CD14-positive monocyte (primary cell): Measurements from ENCODE around the gene TMPRSS2. TPM values are rescaled to one million over a fixed set of nuclear protein-coding genes. Genes with fewer than 3 reads are reported as not detected.

Experiments
- DNase-seq, 3 donors: peaks; one replicate each; pipeline ENCODE4 v3.0.0-alpha.2; 2011 to 2022
- H2AFZ ChIP-seq: 2 replicates; pipeline ENCODE4 v1.6.0; 2012; ENCODE audit warnings: mild to moderate bottlenecking, low read depth, low read length, inconsistent platforms; ENCODE audit not compliant: insufficient read depth, poor library complexity, severe bottlenecking
- H3K27ac ChIP-seq, 2 donors: 1 replicate in 1 of 2; 2 replicates in 1 of 2; pipeline ENCODE4 v1.5.1; 2012 to 2013; ENCODE audit warnings: low read length in 2 of 2, control low read depth in 1 of 2, inconsistent platforms in 1 of 2, low read depth in 1 of 2, mild to moderate bottlenecking in 1 of 2
- H3K27me3 ChIP-seq, 2 donors: one replicate each; pipeline versions ENCODE4 v1.6.0 to v1.6.1; 2011 to 2013; ENCODE audit warnings: low read length in 2 of 2; ENCODE audit not compliant: control insufficient read depth in 2 of 2, insufficient read depth in 2 of 2
- H3K36me3 ChIP-seq, 2 donors: replicated peaks in 1 of 2; 1 replicate in 1 of 2; 2 replicates in 1 of 2; pipeline versions ENCODE4 v1.5.1 to v1.6.1; 2012 to 2013; ENCODE audit warnings: low read length in 2 of 2, control low read depth in 1 of 2, inconsistent platforms in 1 of 2, mild to moderate bottlenecking in 1 of 2; ENCODE audit not compliant: insufficient read depth in 2 of 2, control insufficient read depth in 1 of 2
- H3K4me1 ChIP-seq, 2 donors: 1 replicate in 1 of 2; 2 replicates in 1 of 2; pipeline versions ENCODE4 v1.5.1 to v1.6.1; 2012 to 2013; ENCODE audit warnings: low read length in 2 of 2, control low read depth in 1 of 2, inconsistent platforms in 1 of 2, mild to moderate bottlenecking in 1 of 2, moderate library complexity in 1 of 2; ENCODE audit not compliant: insufficient read depth in 2 of 2, control insufficient read depth in 1 of 2
- H3K4me2 ChIP-seq: replicated peaks from 2 replicates; pipeline ENCODE3; 2012; ENCODE audit warnings: low read length, moderate library complexity, mild to moderate bottlenecking; ENCODE audit not compliant: poor library complexity, severe bottlenecking; ENCODE audit errors: extremely low read depth
- H3K4me3 ChIP-seq, 3 experiments: fragments of 200-600 bp in 1 of 3; sonication (generic) in 1 of 3; replicated peaks in 1 of 3; 1 replicate in 2 of 3; 2 replicates in 1 of 3; pipeline ENCODE4 v1.5.1; 2011 to 2013; ENCODE audit warnings: low read length in 3 of 3, mild to moderate bottlenecking in 3 of 3, control low read depth in 2 of 3, low read depth in 2 of 3, inconsistent platforms in 1 of 3, moderate library complexity in 1 of 3
- H3K79me2 ChIP-seq: 2 replicates; pipeline ENCODE4 v1.6.0; 2012; ENCODE audit warnings: mild to moderate bottlenecking, control low read depth, inconsistent platforms, low read length, moderate library complexity; ENCODE audit not compliant: insufficient read depth
- H3K9ac ChIP-seq: 2 replicates; pipeline ENCODE4 v1.6.0; 2017; ENCODE audit warnings: low read length, mild to moderate bottlenecking; ENCODE audit not compliant: insufficient read depth, poor library complexity, severe bottlenecking
- H3K9me3 ChIP-seq, 2 donors: replicated peaks in 1 of 2; 1 replicate in 1 of 2; 2 replicates in 1 of 2; pipeline versions ENCODE4 v1.5.1 to v1.6.1; 2012 to 2013; ENCODE audit warnings: low read length in 2 of 2, control low read depth in 1 of 2; ENCODE audit not compliant: control insufficient read depth in 1 of 2, insufficient read depth in 1 of 2
- H4K20me1 ChIP-seq: 2 replicates; pipeline ENCODE4 v1.6.0; 2012; ENCODE audit warnings: mild to moderate bottlenecking, low read length, control low read depth, moderate library complexity; ENCODE audit not compliant: insufficient read depth
- H3K27ac Mint-ChIP-seq, 7 donors: one replicate each; pipeline ENCODE4 v1.8.0; 2020; ENCODE audit warnings: mild to moderate bottlenecking in 7 of 7, mixed read lengths in 7 of 7, moderate library complexity in 6 of 7, inconsistent platforms in 2 of 7
- H3K27me3 Mint-ChIP-seq, 3 donors: one replicate each; pipeline ENCODE4 v1.8.0; 2021 to 2022; ENCODE audit warnings: low read depth in 3 of 3, mild to moderate bottlenecking in 3 of 3, mixed read lengths in 3 of 3, moderate library complexity in 3 of 3, inconsistent platforms in 1 of 3
- H3K36me3 Mint-ChIP-seq, 2 donors: one replicate each; pipeline ENCODE4 v1.8.0; 2020; ENCODE audit warnings: mixed read lengths in 2 of 2, inconsistent platforms in 1 of 2, mild to moderate bottlenecking in 1 of 2
- H3K4me1 Mint-ChIP-seq: one replicate; pipeline ENCODE4 v1.8.0; 2020; ENCODE audit warnings: mild to moderate bottlenecking, mixed read lengths
- H3K4me3 Mint-ChIP-seq, 2 donors: one replicate each; pipeline ENCODE4 v1.8.0; 2020; ENCODE audit warnings: mild to moderate bottlenecking in 2 of 2, mixed read lengths in 2 of 2, moderate library complexity in 1 of 2
- H3K9me3 Mint-ChIP-seq, 7 donors: one replicate each; pipeline ENCODE4 v1.8.0; 2020 to 2022; ENCODE audit warnings: mixed read lengths in 7 of 7, mild to moderate bottlenecking in 6 of 7, moderate library complexity in 6 of 7, inconsistent platforms in 2 of 7
- CTCF ChIP-seq: fragments of 200-600 bp; IDR thresholded peaks from one replicate; pipeline ENCODE4 v1.8.0; 2022; ENCODE audit warnings: antibody characterized with exemption, mild to moderate bottlenecking
- WGBS: methylation state at CpG from one replicate; pipeline ENCODE4 v1.1.5; 2013; ENCODE audit warnings: missing lambda C conversion rate; ENCODE audit not compliant: insufficient coverage; 5-methylcytosine and 5-hydroxymethylcytosine counted together
- intact Hi-C, 2 donors: fragments of 100-400 bp; cut with micrococcal nuclease; formaldehyde crosslinking; loops; one replicate each; pipeline versions ENCODE4 v1.15.0 to v1.15.1; 2023
- polyA minus RNA-seq: library from RNA; depleted of rRNA, polyadenylated mRNA; stranded (reverse); fragments of >200 nt; gene quantifications from 2 replicates; pipeline ENCODE4 v1.2.3, GENCODE V29; 2012
- polyA plus RNA-seq, 3 donors: library from polyadenylated mRNA; depleted of rRNA in 1 of 3; unstranded in 2 of 3; stranded (reverse) in 1 of 3; fragments of 300-500 nt in 2 of 3; fragments of >200 nt in 1 of 3; fragmentation: Illumina TruSeq in 2 of 3; gene quantifications; 1 replicate in 2 of 3; 2 replicates in 1 of 3; pipeline ENCODE4 v1.2.3, GENCODE V29; 2012 to 2021
- total RNA-seq, 12 experiments: library from RNA in 1 of 12; stranded (reverse) in 1 of 12; fragments of 120-200 nt in 1 of 12; gene quantifications; one replicate each; pipeline ENCODE4 v1.2.4 and lab custom pipeline; 2013 to 2026; ENCODE audit warnings: mixed read lengths in 6 of 12, inconsistent platforms in 1 of 12

TMPRSS2 gene
- not detected for total RNA-seq (2013)
- polyA plus RNA-seq (not detected), polyA minus RNA-seq (not detected in 2 replicates), total RNA-seq (lab: John Stamatoyannopoulos, UW) (0 to 1.3 (median 0) reads per million in 11 experiments)

GRCh38 chr21:41507521-41508414, at the start of gene TMPRSS2:
TSS of gene TMPRSS2 (minus strand) at chr21:41508158. CDS start at chr21:41498133, 10,025 bp downstream.
- no peaks in the 10 kb centered on the region for H3K4me1 ChIP-seq
- no peak within 1 kb of the TSS for H3K27ac Mint-ChIP-seq
- intact Hi-C loops = no loop called here
- DNase-seq = no peak
- no peak within 1 kb of the TSS for H3K4me3 ChIP-seq
- peaks cover 0 to 7% of the 10 kb centered on the region in 2 donors for H3K9me3 ChIP-seq
- peak within 1 kb of the TSS in 1 of 2 donors; percentile 80 for H3K4me3 Mint-ChIP-seq
- H3K36me3 Mint-ChIP-seq = no peaks in the 10 kb centered on the region
- TF ChIP-seq CTCF = no peak
- H3K4me2 ChIP-seq = no peak within 1 kb of the TSS
- H3K9me3 Mint-ChIP-seq = peaks cover 0 to 6% (median 0%) of the 10 kb centered on the region in 7 donors
- no peak within 1 kb of the TSS for H3K9ac ChIP-seq
- H3K79me2 ChIP-seq = no peaks in the 10 kb centered on the region
- H4K20me1 ChIP-seq = no peaks in the 10 kb centered on the region
- WGBS = under 1% methylated on average over 76 of the region's 85 CpGs
- H3K36me3 ChIP-seq = no peaks in the 10 kb centered on the region
- peaks cover 26 to 59% of the 10 kb centered on the region in 2 donors for H3K27me3 ChIP-seq
- H3K27ac ChIP-seq = no peak within 1 kb of the TSS
- H3K4me1 Mint-ChIP-seq = no peaks in the 10 kb centered on the region
- no peak within 1 kb of the TSS for H2AFZ ChIP-seq
- H3K27me3 Mint-ChIP-seq = peaks cover 39 to 72% (median 53%) of the 10 kb centered on the region in 3 donors

- H3K27me3 Mint-ChIP-seq = peaks cover 4 to 7% (median 6%) of the 10 kb centered on the region in 3 donors
- peaks cover 2% of the 10 kb centered on the region for H3K4me1 Mint-ChIP-seq
- Histone ChIP-seq H3K9ac (no peak overlapping the region), H3K27me3 (no peaks in the 10 kb centered on the region), H3K4me1 (no peaks in the 10 kb centered on the region), H2AFZ (no peak overlapping the region), H3K4me2 (no peak overlapping the region), H4K20me1 (no peaks in the 10 kb centered on the region), H3K79me2 (no peaks in the 10 kb centered on the region), H3K27ac (no peak overlapping the region), H3K4me3 (no peak overlapping the region), H3K36me3 (no peaks in the 10 kb centered on the region), H3K9me3 (no peaks in the 10 kb centered on the region)
- H3K9me3 Mint-ChIP-seq = peaks cover 0 to 4% (median 0%) of the 10 kb centered on the region in 7 donors
- no CpG with 5 or more reads among the region's 1 CpG for WGBS
- intact Hi-C loops = no loop called here
- H3K4me3 Mint-ChIP-seq = no peak overlapping the region
- TF ChIP-seq CTCF = no peak
- H3K27ac Mint-ChIP-seq = no peak overlapping the region
- no peaks in the 10 kb centered on the region for H3K36me3 Mint-ChIP-seq
- DNase-seq = no peak
Observed at GRCh38 chr21:41555057-41555456, 47.1 kb upstream of the TMPRSS2 start.
